ENCODE data around the gene BRD1.

- TF ChIP-seq CTCF (IDR thresholded peaks at IDR 0.05 in 2 of 3, conservative IDR thresholded peaks at IDR 0.05 in 1 of 3; ENCODE audit: borderline replicate concordance in 1 of 3, insufficient read depth in 1 of 3, low read depth in 2 of 3, low read length in 2 of 3) (no peak), JUND (IDR thresholded peaks at IDR 0.05) (no peak), ELF1 (IDR thresholded peaks at IDR 0.05; ENCODE audit: borderline replicate concordance, low read depth) (no peak), POLR2A (IDR thresholded peaks at IDR 0.05; ENCODE audit: borderline replicate concordance, extremely low read depth, insufficient read depth, insufficient read length) (no peak), SIN3A (IDR thresholded peaks at IDR 0.05; ENCODE audit: low read depth) (no peak), YY1 (IDR thresholded peaks at IDR 0.05; ENCODE audit: extremely low read depth, insufficient replicate concordance, low read depth, low read length) (no peak), EZH2 (IDR thresholded peaks at IDR 0.05) (no peak), MAX (IDR thresholded peaks at IDR 0.05) (no peak), POLR2AphosphoS5 (IDR thresholded peaks at IDR 0.05; ENCODE audit: low read depth, low read length) (no peak), EGR1 (IDR thresholded peaks at IDR 0.05; ENCODE audit: low read depth) (no peak)
Measured at GRCh38 chr22:49749885-49750510, 77.7 kb downstream of the BRD1 start.
